GM18867 (cell line): Measurements from ENCODE around the gene TOR4A.

ENCODE experiments used
- ATAC-seq: cut with Tn5 transposase; IDR thresholded peaks from one replicate; pipeline ENCODE4 v1.9.1; 2021; ENCODE audit warnings: mild to moderate bottlenecking, moderate library complexity; ENCODE audit not compliant: unreplicated experiment

The TOR4A gene

DNA sequence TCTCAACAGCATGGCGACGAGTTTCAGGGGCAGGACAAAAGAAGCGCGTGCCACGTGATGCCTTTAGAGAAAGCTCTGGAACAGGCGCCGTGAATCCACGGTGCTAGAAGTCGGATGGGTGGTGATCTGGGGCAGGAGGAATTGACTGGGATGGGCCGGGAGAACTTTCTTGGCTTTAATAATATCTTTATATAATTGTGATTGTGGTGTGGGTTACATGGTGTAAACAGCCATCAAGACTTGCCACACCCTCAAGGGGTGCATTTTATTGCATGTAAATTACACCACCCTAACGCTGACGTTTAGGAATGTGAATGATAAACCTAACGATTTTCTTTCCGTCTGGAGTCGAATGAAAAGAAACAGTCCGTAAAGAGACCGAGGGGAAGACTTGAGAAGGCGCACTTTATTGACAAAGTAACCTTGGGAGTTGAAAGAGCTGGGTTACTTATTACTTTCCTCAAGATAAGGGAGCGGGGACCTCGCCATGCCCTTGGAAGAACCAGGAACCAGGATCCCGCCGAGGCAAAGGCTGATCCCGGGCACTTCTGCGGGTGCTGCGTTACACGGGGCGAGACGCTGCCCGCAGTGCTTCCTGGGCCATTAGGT, 16.1 kb downstream of the TOR4A start:
- no peak for ATAC-seq

DNA sequence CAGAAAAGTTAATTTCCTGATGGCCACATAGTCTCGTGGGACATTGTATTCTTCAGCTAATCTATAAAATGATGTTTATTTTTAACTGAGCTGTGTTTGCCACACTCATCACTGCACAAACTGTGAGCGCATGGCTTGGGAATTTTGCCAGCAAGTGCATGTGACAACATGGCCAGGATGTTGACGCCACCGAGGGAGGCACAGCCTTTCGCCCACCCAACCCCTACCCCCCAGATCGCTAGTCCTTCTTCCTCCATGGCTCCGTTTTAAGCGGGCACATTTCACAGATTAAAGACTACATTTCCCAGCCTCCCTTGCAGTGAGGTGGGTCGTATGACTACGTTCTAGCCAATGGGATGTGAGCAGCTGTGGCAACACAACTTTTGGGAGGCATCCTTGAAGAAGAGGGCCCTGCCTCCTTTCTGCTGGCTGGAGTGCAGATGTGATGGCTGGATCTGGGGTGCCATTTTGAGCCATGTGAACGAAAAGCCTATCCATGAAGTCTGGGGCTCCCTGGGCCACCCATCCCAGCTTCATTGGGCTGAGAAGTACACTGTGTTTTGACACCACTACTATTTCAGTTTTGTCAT, 16.7 kb downstream of the TOR4A start:
- ATAC-seq: no peak

DNA sequence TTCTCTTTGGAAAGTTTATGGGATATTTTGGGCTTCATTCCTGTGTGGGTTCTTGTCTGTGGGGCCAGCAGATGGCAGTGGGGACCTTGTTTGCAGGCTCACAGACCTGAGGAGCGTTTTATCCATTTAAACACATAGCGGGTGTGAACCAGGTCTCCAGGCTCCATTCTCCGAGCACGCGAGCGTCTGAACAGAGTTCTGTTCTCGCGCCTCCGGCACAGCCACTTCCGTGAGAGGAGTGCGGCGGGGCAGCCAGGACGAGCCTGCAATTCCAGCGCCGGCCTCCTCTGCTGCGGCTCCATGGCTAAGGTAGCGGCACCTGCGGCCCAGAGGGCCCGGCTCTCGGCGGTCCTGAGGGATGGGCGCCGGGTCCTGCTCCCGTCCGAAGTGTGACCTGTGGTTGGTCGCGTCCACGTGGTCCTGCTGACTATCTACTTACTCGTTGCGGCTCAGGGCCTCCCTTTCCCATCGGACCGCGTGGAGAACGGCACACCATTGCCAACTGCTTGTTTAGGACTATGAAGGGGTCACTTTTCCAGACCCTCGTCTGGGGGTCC, 17.2 kb downstream of the TOR4A start:
- ATAC-seq: no peak

DNA sequence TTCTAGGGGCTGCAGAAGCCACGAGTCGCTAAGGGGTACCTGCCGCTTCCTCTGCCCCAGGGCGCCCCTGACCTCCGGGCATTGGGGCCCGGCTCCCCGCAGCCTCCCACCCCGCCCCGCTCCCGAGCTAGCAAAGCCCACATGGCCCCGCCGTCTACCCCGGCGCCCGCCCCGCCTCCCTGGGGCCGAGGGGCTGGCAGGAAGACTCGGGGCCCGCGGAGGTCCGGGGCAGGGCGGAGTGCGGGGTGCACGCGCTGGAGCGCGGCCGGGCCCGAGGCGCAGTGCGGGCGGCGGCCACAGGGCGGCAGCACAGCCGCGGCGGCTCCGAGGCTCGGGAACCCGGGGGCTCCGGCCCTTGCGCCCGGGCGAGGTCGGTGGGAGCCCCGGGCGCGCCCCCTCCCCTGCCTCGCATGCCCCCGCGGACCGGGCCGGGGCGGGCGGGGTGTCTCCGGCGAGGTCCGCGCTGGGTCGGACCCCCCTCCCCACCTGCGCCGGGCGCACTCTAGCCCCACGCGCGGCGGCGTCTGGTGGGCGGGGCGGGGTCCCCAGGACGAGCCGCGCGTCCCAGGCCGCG, 17.8 kb downstream of the TOR4A start:
- ATAC-seq: no peak

DNA sequence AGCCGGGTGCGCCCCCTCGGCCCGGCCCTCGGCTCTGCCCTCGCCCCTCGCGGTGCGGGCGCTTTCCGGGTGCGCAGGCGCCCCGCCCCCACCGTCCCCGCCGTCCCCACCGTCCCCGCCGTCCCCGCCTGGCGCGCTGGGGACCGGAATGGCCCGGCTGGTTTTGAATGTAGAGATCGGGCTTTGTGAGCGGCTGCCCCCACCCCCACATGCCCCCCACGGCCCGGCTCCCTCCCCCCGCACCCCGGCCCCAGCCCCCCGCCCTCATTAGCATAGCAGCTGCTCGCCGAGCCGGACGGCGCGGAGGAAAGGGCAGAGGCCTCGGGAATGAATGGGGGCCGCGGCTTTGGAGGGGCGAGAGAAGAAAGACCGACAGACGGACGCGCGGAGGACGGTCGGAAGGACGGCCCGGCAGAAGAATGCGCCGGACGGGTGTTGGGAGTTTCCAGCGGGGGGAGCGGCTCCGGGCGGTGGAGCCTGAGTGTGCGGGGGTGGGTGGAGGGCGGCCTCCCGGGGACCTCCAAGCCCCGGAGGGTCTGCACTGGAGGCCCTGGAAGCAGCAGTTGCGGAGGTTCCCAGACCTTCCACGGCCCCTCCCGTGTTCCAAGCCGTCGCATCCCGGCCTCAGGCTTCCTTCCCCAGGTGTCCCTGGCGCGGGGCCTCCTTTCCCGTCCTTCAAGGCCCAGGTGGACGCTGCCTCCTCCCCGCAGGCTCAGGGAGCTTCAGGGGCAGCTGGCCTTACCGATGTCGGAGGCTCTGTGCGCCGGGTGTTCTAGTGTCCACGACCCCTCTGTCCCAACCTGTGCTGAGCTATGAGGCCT, 18.5 kb downstream of the TOR4A start:
- no peak for ATAC-seq

DNA sequence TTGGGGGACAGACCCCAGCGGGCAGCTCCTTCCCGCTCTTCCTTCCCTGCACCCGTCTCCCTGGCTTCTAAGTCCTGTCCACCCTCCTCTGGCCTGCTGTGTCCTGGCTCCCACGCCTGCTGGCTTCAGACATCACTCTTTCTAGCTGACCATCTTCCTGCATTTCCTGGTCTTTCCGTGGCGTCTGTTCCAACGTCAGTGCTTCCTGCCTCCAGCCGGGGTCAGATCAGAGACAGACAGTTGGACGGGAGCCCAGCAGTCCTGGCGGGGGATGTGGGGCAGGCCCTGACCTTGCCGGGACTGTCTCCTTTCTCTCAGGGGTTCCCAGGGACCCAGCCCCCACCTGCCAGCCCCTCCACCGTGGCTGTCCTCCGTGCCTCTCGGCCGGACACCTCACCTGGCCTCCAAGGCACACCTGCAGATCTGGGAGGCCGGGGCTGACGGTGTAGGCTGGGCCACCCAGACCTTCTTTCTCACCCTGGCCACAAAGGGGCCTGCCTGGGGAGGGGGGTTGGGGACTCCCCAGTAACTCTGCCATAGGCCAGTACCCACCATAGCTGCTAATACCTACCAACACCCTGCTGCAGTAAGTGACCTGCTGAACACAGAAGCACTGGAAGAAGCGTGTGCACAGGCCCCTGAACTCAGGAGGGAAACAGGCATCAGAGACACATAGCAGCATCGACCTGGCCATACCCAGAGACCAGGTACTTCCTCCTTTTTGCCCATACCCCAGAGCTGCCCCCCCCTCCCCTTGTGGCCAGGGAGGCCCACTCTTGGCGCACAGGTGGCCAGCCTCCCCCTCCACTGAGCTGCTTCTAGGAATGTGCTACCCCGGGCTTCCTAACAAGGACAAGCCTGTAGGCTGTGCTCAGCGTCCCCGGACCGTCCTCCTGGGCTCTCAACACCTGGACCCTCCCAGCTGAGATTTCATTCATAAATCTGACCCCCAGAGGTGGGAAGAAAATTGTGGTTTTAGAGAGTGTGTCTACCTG, 19.4 kb downstream of the TOR4A start:
- ATAC-seq: no peak

DNA sequence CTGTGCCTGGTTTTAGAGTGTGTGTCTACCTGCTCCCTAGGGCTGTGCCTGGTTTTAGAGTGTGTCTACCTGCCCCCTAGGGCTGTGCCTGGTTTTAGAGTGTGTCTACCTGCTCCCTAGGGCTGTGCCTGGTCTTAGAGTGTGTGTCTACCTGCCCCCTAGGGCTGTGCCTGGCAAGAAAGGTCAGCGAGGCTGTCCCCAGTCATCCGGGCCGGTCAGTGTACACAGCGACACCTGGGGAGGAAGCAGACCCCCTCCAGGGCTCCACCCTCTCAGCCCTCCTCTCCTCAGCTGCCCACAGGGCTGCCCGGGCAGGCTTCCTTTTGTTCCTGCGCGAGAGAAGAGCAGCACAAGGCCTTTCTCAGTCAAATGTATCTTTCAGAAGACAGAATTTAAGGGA, 20.4 kb downstream of the TOR4A start:
- ATAC-seq: no peak

DNA sequence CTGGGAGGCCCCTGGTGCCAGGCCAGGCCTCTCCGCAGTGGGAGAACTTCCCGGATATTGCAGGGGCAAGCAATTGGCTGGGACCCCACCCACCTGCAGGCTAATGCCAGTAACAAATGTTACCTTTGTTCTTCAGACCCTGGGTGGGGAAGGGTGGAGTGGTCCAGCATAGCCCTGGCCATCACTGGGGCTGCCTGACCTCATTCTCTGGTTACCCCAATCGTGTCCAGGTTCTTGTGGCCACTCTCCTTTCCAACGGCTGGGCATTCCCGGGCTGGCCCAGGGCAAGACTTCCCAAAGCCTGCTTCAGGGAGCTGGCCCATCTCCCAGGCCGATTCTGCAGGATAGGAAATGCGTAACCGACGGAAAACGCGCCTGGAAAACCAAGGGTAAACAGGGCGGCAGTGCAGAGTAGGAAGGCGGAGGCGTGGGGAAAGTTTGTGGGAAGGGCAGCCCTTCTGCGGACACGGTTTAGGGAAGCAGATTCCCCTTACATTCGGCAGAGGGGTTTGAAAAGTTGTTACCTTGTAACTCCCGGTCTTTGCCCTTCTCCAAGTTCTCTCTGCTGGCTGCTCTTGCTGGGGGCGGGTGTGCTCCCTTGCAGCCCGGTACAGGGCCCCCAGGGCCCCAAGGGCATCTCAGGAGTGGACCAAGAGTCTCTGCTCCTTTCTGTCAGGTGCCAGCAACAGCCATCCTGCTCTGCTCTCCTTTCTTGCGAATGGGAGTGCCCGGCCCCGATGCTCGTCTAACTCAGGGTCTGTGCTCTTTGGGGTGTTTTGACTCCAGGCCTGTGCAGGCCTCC, 21.1 kb downstream of the TOR4A start:
- ATAC-seq: no peak

DNA sequence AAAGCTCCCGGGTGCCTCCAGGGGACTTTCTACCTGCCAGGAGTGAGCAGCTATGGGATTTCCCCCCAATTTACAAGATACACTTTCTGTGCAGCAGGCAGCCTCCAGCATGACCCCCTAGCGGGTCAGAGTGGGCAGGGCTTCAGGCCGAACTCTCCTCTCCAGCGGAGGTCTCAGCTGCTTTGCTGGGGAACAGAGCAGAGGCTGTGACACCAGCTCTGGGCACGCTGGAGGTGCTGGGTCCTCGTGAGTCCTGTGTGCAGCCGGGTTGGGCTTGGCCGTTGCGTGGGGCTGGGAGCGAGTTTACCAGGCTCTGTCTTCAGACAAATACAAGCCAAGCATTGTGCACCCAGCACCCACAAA, 21.7 kb downstream of the TOR4A start:
- ATAC-seq: no peak

DNA sequence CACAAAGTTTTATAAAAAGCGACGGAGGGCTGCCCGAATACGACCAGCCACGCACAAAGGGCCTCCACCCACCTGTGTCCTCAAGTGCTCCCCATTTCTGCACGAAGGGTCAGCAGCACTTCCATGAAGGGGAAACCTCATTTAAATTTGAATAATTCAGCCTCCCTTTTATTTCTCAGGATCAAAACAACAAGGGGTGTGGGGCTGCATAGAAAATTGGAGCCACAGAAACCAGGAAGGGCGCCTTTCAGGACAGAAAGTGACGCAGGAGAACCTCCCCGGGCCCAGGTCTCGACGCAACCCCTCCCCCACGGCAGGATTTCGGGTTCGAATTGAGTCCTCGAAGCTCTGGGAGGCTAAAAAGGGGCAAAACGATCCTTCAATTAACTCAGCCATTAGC, 22.4 kb downstream of the TOR4A start:
- no peak for ATAC-seq

DNA sequence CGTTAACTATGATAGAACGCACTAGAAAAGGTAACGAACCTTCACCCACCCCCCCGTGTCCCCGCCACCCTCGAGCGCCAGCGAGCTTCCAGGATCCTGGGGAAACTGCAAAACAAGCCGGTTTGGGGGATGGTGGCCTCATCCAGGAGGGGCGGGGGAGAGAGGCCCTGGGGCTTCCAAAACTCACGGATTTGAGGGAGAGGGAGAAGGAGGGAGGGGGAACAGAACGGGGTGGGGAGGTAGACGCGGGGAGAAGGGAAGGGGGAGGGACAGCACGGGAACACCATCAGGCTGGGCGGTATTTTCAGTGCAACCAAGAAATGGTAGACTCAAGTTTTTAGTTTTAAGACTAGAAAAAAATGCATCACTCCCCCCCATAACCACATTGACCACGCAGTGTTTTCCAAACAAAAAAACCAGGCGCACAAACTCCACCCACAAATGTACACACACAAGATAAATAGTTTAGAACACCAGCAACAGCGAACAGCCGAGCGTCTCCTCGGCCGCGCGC, 23.1 kb downstream of the TOR4A start:
- ATAC-seq: no peak

DNA sequence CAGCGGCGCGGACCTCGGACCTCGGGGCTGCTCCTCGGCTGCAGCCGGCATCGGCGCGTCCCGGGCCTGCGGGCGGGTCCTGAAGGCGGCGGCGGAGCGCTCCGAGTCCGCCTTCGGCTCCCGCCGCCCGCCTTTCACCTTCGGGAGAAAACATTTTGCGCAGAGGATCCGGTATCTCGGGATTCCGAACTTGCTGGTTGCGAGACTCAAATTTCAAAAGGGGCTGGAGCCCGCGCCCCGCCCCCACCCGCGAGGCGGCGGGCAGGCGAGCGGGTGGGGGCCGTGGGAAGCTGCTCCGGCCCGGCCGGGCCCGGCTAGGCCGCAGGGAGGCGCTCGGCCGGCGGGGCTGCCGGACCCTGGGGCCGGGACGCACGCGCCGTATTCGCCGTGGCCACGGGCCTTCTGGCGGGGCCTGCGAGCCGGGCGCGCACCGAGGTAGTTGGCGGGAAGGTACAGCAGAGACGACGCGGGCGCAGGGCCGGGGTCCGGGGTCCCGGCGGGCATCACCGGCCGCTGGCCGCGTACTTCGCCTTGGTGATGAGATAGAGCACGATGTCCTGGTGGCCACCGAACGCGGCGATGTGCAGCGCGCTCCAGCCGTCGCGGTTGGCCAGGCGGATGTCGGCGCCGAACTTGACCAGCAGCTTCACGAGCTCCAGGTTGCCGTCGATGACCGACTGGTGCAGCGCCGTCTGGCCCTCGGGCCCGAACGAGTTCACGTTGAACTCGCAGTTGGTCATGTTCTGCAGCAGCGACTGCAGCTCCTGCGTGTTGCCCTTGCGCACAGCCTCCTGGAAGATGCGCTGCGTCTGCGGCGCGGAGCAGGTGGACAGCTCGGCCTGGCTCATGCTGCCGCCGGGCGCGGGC, 23.8 kb downstream of the TOR4A start:
- ATAC-seq: peak; percentile 13

DNA sequence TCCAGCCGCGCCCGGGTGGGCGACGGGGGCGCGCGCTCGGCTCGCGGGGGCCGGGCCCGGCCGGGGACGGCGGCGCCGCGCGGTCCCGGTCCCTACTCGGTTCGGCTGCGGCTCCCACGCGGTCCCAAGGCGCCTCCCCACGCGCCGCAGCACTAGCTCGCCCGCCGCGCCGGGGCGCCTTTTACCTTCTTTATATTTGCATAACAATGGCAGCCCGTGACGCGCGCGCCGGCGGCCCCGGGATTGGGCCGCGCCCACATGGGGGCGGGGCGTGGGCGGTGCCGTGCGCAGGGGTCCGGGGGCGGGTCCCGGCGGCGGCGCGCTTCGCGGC, 24.6 kb downstream of the TOR4A start, which contains the start of gene NRARP:
TSS of gene NRARP (minus strand) at position 154 of the 331 bp plus-strand sequence. CDS start 343 bp downstream, outside the sequence.
- ATAC-seq: peak; percentile 70

DNA sequence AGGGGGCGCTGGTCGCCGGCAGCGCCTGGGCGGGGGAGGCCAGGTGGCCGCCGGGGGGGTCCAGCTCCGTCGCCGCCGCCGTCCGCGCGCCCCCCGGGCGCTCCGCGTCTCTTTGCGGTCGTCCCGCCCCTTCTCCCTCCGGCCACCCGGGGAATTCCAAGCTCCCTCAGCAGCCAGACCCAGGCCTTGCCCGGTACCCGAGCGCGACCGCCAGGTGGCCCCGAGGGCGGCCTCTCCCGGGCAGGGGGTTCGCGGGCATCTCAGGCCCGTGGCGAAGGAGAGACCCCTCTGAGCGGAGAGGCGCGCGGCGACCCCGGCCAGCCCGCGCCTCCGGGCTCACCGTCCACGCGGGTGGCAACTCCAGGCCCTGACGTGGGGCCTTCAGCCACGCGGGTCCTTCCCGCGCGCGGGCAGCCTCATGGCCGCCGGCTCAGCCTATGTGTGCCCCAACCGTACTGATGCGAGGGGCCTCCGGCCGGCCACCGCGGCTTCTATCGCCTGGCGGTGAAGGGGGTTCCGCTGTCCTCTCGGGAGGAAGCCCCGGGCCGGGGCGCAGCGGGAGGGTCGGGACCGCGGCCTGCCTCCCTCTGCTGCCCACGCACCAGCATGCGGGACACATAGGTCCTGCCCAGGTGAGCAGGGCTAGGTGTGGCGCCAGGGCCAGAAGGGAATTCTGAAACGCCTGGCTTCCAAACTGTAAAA, 25.1 kb downstream of the TOR4A start:
- peak; percentile 42 for ATAC-seq

DNA sequence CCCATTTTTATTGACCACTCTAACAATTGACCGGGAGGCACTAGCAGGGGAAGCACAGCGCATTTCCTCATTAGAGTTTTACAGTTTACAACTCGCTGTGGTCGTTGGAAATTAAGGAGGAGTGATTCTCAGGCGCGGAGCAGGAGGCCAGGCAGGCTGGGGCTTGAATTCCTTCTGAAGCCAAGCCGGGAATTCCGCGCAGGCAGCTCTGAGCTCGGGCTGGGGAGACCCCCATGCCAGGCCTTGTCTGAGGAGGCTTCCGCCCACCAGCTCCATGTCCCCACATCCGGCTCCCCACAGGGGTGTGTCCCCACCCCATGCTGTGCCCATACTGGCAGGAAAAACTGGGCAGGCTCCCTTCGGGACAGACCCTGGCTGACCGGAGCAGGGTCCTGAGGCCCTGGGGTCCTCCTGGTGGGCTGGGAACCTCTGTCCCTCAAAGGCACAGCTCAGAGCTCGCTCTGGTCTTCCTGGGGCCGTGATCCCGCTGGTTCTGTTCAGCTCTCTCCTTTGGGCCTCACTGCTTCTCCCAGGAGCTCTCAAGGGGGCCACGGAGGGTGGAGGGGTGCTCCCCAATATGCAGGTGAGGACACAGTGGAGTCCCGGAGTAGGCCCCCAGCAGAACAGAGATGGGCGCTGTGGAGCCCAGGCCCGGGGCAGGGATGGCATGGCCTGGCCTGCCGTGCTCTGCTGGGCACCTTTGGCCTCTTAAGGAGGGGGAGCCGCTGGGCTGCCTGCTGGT, 25.8 kb downstream of the TOR4A start:
- no peak for ATAC-seq

DNA sequence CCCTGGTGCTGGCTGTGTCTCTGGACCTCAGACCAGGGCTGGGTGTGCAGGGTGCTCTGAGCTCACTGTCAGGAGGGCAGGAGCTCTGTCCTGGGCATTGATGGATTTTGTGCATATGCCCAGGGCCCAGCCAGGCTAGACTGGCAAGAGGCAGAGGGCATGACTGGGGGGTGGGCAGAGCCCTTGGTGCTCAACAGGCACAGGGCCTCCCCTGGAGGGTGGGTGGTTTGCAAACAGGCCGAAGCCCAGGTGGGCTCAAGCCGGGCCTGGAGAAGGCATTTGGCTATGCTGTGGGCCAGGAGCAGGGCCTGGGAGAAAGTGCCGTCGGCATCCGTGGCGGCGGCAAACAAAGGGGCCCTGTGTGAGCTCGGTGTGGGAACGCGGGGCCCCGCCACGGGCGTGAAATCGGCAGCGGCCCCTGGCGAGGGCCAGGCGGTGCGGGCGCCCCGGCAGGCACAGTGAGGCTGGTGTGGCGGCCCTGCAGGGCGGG, 26.4 kb downstream of the TOR4A start:
- no peak for ATAC-seq
